Measurements from ENCODE around the gene ETNK1.
A peak's percentile ranks its signal among the peaks of the same experiment; 100 is the strongest.
"Not testable (repeated sequence)": the region's sequence is repeated elsewhere in the genome, so short reads cannot be mapped to it uniquely, and the experiment has no call there.

The ETNK1 gene

GRCh38 chr12:22624870-22625761 lies at the start of gene ETNK1:
TSS of gene ETNK1 (plus strand) at chr12:22625171. CDS start at chr12:22625431, 260 bp downstream.
- peak; percentile 75 for DNase-seq

GRCh38 chr12:22576065-22576464 lies 48.9 kb upstream of the ETNK1 start:
- no peak for DNase-seq

GRCh38 chr12:22576473-22576872 lies 48.5 kb upstream of the ETNK1 start:
- DNase-seq, result no peak

GRCh38 chr12:22577667-22578066 lies 47.3 kb upstream of the ETNK1 start:
- DNase-seq, result no peak

- DNase-seq, result no peak
Measured at GRCh38 chr12:22578328-22578727, 46.6 kb upstream of the ETNK1 start.

GRCh38 chr12:22588817-22589216 lies 36.2 kb upstream of the ETNK1 start:
- no peak for DNase-seq

- DNase-seq, result no peak
Measured at GRCh38 chr12:22593864-22594263, 31.1 kb upstream of the ETNK1 start.

GRCh38 chr12:22597539-22597938 lies 27.4 kb upstream of the ETNK1 start:
- not testable (repeated sequence) for DNase-seq

GRCh38 chr12:22598141-22598762 lies 26.7 kb upstream of the ETNK1 start:
- DNase-seq, result no peak

- no peak for DNase-seq
Measured at GRCh38 chr12:22598763-22599161, 26.2 kb upstream of the ETNK1 start.

- no peak for DNase-seq
Measured at GRCh38 chr12:22600181-22600580, 24.8 kb upstream of the ETNK1 start.

- DNase-seq, result no peak
Measured at GRCh38 chr12:22609501-22609900, 15.5 kb upstream of the ETNK1 start.

GRCh38 chr12:22610131-22610530 lies 14.8 kb upstream of the ETNK1 start:
- no peak for DNase-seq

GRCh38 chr12:22612822-22613221 lies 12.1 kb upstream of the ETNK1 start:
- DNase-seq, result not testable (repeated sequence)

- no peak for DNase-seq
Measured at GRCh38 chr12:22615963-22616501, 8.9 kb upstream of the ETNK1 start.

GRCh38 chr12:22617630-22618029 lies 7.3 kb upstream of the ETNK1 start:
- no peak for DNase-seq

GRCh38 chr12:22624548-22624869 lies 462 bp upstream of the ETNK1 start:
- DNase-seq, result no peak

GRCh38 chr12:22625762-22626294 lies 857 bp downstream of the ETNK1 start:
- DNase-seq, result no peak

GRCh38 chr12:22626406-22626805 lies 1.4 kb downstream of the ETNK1 start:
- DNase-seq, result no peak

GRCh38 chr12:22627371-22627770 lies 2.4 kb downstream of the ETNK1 start:
- DNase-seq, result no peak

- no peak for DNase-seq
Measured at GRCh38 chr12:22628228-22628627, 3.3 kb downstream of the ETNK1 start.

GRCh38 chr12:22631863-22632463 lies 7.0 kb downstream of the ETNK1 start:
- DNase-seq, result no peak

GRCh38 chr12:22634883-22635282 lies 9.9 kb downstream of the ETNK1 start:
- DNase-seq, result no peak

- DNase-seq, result no peak
Measured at GRCh38 chr12:22635812-22636211, 10.8 kb downstream of the ETNK1 start.
